HG02588 (cell line): ENCODE data around the gene COA1.

Source experiments
- ATAC-seq: cut with Tn5 transposase; IDR thresholded peaks from one replicate; pipeline ENCODE4 v1.9.1; 2021; ENCODE audit warnings: mild to moderate bottlenecking, moderate library complexity; ENCODE audit not compliant: unreplicated experiment

Gene COA1

GRCh38 chr7:43658718-43659548 is 70.4 kb downstream of the COA1 start:
- ATAC-seq = no peak

GRCh38 chr7:43656997-43657396 is 72.3 kb downstream of the COA1 start:
- no peak for ATAC-seq

- no peak for ATAC-seq
Observed at GRCh38 chr7:43655584-43655983, 73.7 kb downstream of the COA1 start.

- ATAC-seq = no peak
Observed at GRCh38 chr7:43653891-43654504, 75.3 kb downstream of the COA1 start.

GRCh38 chr7:43653466-43653865 is 75.9 kb downstream of the COA1 start:
- ATAC-seq = no peak

GRCh38 chr7:43652364-43652763 is 77.0 kb downstream of the COA1 start:
- no peak for ATAC-seq

GRCh38 chr7:43650457-43651052 is 78.8 kb downstream of the COA1 start:
- ATAC-seq = no peak

- peak; percentile 67 for ATAC-seq
Observed at GRCh38 chr7:43649755-43650274, 79.5 kb downstream of the COA1 start.

- peak; percentile 62 for ATAC-seq
Observed at GRCh38 chr7:43648473-43649406, 80.6 kb downstream of the COA1 start.

GRCh38 chr7:43647673-43648472 is 81.5 kb downstream of the COA1 start:
- no peak for ATAC-seq

- ATAC-seq = no peak
Observed at GRCh38 chr7:43647339-43647672, 82.0 kb downstream of the COA1 start.

- ATAC-seq = no peak
Observed at GRCh38 chr7:43646603-43647338, 82.6 kb downstream of the COA1 start.

- ATAC-seq = no peak
Observed at GRCh38 chr7:43645699-43646226, 83.6 kb downstream of the COA1 start.

- ATAC-seq = no peak
Observed at GRCh38 chr7:43643846-43644245, 85.5 kb downstream of the COA1 start.

GRCh38 chr7:43642897-43643630 is 86.3 kb downstream of the COA1 start:
- ATAC-seq = no peak

- no peak for ATAC-seq
Observed at GRCh38 chr7:43640679-43641078, 88.6 kb downstream of the COA1 start.

- no peak for ATAC-seq
Observed at GRCh38 chr7:43639858-43640491, 89.3 kb downstream of the COA1 start.
